Right ventricle myocardium inferior (tissue), 1 donor: ENCODE data around the gene CFDP1. TPM values are rescaled to one million over a fixed set of nuclear protein-coding genes. Genes with fewer than 3 reads are reported as not detected.

ENCODE experiments used
- ATAC-seq: fragments of 200-7000 bp; cut with Tn5 transposase; one replicate; pipeline ENCODE4 v1.9.1; 2020; ENCODE audit warnings: mild to moderate bottlenecking, moderate library complexity
- DNase-seq: peaks from one replicate; pipeline ENCODE4 v3.0.0; 2021; ENCODE audit errors: missing footprints
- intact Hi-C: fragments of 100-400 bp; cut with DNase I; formaldehyde crosslinking; loops from one replicate; pipeline ENCODE4 v1.11.0; 2022
- total RNA-seq: library from RNA; stranded (reverse); fragmentation: NEBNext Ultra II Directional; extraction: Animal tissue kit (Norgen Biotek cat#: 25700); gene quantifications from one replicate; pipeline ENCODE4 v1.2.1, GENCODE V29; 2021
- donor health status: DM: no; HTN: yes; CAD: no; lungs with severe emphysema.

CFDP1 gene
- total RNA-seq, 1 donor from 2014 or later: 26.6 TPM

GRCh38 chr16:75382611-75383010 is 50.7 kb downstream of the CFDP1 start:
- intact Hi-C loops: no loop called here
- no peak for ATAC-seq

GRCh38 chr16:75380870-75381269 is 52.4 kb downstream of the CFDP1 start:
- DNase-seq (no peak), ATAC-seq (no peak)
- intact Hi-C loops: no loop called here

More at GRCh38 chr16:75382611-75383010, 50.7 kb downstream of the CFDP1 start:
- no peak for DNase-seq

GRCh38 chr16:75379911-75380847 is 53.1 kb downstream of the CFDP1 start:
- ATAC-seq (no peak), DNase-seq (no peak)
- intact Hi-C loops: loop anchor here (10.0 kb wide), 1 partner anchor 65 kb away; no protein-coding TSS in a partner anchor

GRCh38 chr16:75379339-75379738 is 54.0 kb downstream of the CFDP1 start:
- ATAC-seq (no peak), DNase-seq (no peak)
- intact Hi-C loops: loop anchor here (10.0 kb wide), 1 partner anchor 65 kb away; no protein-coding TSS in a partner anchor

- intact Hi-C loops: loop anchor here (10.0 kb wide), 1 partner anchor 64 kb away; no protein-coding TSS in a partner anchor
- ATAC-seq: no peak
- no peak for DNase-seq
These were observed 54.7 kb downstream of the CFDP1 start for GRCh38 chr16:75378616-75379015.

GRCh38 chr16:75377729-75378386 is 55.4 kb downstream of the CFDP1 start:
- ATAC-seq (no peak), DNase-seq (no peak)
- intact Hi-C loops: loop anchor here (10.0 kb wide), 1 partner anchor 63 kb away; no protein-coding TSS in a partner anchor

- intact Hi-C loops: loop anchor here (10.0 kb wide), 1 partner anchor 62 kb away; no protein-coding TSS in a partner anchor
- DNase-seq (no peak), ATAC-seq (no peak)
These were observed 56.7 kb downstream of the CFDP1 start for GRCh38 chr16:75376475-75377161.

- intact Hi-C loops: loop anchor here (10.0 kb wide), 1 partner anchor 60 kb away; no protein-coding TSS in a partner anchor
- ATAC-seq: no peak
These were observed 58.9 kb downstream of the CFDP1 start for GRCh38 chr16:75374388-75374787.

GRCh38 chr16:75372236-75372856 is 61.0 kb downstream of the CFDP1 start:
- ATAC-seq: no peak
- intact Hi-C loops: loop anchor here (10.0 kb wide), 1 partner anchor 58 kb away; no protein-coding TSS in a partner anchor

More at GRCh38 chr16:75374388-75374787, 58.9 kb downstream of the CFDP1 start:
- no peak for DNase-seq

GRCh38 chr16:75371171-75371570 is 62.1 kb downstream of the CFDP1 start:
- DNase-seq (no peak), ATAC-seq (no peak)
- intact Hi-C loops: loop anchor here (10.0 kb wide), 1 partner anchor 56 kb away; no protein-coding TSS in a partner anchor

More at GRCh38 chr16:75372236-75372856, 61.0 kb downstream of the CFDP1 start:
- DNase-seq: no peak

- ATAC-seq: no peak
- intact Hi-C loops: no loop called here
- DNase-seq: no peak
These were observed 69.0 kb downstream of the CFDP1 start for GRCh38 chr16:75364286-75364791.

GRCh38 chr16:75362846-75363245 is 70.5 kb downstream of the CFDP1 start:
- DNase-seq (no peak), ATAC-seq (no peak)
- intact Hi-C loops: no loop called here

GRCh38 chr16:75361936-75362335 is 71.4 kb downstream of the CFDP1 start:
- intact Hi-C loops: no loop called here
- no peak for ATAC-seq

GRCh38 chr16:75354170-75354569 is 79.1 kb downstream of the CFDP1 start:
- no peak for DNase-seq
- intact Hi-C loops: no loop called here
- no peak for ATAC-seq

More at GRCh38 chr16:75361936-75362335, 71.4 kb downstream of the CFDP1 start:
- no peak for DNase-seq

GRCh38 chr16:75351183-75351582 is 82.1 kb downstream of the CFDP1 start:
- ATAC-seq (no peak), DNase-seq (no peak)
- intact Hi-C loops: no loop called here

GRCh38 chr16:75345711-75346110 is 87.6 kb downstream of the CFDP1 start:
- intact Hi-C loops: no loop called here
- ATAC-seq: no peak
- DNase-seq: no peak

GRCh38 chr16:75343941-75344340 is 89.4 kb downstream of the CFDP1 start:
- intact Hi-C loops: loop anchor here (5.0 kb wide), 1 partner anchor 37 kb away; no protein-coding TSS in a partner anchor

GRCh38 chr16:75343286-75343685 is 90.0 kb downstream of the CFDP1 start:
- DNase-seq: no peak
- no peak for ATAC-seq
- intact Hi-C loops: loop anchor here (5.0 kb wide), 1 partner anchor 36 kb away; no protein-coding TSS in a partner anchor

More at GRCh38 chr16:75343941-75344340, 89.4 kb downstream of the CFDP1 start:
- no peak for ATAC-seq
- DNase-seq: no peak
